ENCODE results near the gene ZNF346. TPM values are rescaled to one million over a fixed set of nuclear protein-coding genes. Genes with fewer than 3 reads are reported as not detected.

ZNF346 gene
- total RNA-seq, 1 donor from 2014 or later = 13.4 TPM

DNA sequence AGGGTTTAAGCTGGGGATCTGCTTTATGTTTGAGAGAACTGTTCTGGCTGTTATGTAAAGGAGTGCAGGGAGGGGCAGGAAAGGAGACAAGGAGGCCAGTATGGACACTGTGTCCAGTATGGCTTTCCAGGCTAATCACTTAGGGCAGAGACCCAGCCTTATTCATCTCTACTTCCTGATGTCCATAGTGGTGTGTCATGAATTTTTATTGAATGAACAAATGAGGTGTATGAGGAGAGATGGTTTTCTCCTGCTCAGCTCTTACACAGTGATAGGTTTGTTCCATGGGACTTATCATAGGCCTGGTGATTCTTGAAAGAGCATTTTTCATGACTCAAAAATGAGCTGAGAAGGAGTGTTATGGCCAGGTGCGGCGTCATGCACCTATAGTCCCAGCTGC lies 43.7 kb downstream of the ZNF346 start:
- DNase-seq (ENCODE audit: low read depth) = no peak

DNA sequence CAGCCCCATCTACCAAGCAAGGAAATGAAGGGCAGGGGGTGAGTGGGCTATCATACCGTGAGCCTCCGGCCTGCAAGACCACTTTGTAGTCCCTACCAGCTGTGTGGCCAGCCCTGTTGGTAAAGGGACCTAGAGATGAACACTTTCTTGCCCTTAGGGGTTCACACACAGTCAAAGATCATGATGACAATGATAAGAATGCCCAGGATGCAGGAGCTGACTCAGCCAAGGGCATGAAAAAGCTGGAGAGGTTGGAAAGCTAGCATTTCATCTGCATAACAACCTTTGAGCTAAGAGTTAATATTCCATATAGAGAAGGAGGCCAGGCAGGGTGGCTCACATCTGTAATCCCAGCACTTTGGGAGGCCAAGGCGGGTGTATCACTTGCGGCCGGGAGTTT lies 45.0 kb downstream of the ZNF346 start:
- no peak for DNase-seq (ENCODE audit: low read depth)

DNA sequence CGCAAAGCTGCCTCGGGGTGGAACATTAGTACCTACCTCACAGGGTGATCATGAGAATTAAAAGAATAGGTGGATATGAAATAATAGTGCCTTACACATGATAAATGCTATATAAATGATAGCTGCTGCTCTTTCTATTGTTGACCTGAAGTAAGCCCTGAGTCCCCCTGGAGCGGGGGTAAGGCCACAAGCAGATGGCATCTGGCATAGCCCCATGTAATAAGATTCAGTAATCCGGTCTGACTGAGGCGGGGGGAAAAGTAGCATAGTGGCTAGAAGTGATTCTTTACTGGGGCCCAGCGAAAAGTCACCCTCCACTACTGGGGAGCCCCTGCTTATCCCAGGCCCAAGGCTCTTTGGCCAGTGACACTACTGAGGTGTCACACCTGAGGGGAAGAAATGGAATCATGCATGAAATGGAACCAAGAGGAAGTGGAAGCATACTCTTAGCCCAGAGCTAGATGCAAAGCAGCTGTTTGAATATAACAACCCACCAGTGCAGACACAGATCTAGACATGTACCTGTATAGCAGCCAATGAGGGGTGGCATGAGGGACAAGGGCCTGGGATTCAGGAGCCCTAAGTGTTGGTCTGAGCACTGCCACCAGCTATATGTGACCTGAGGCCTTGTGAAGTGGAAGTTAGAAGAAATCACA lies 48.2 kb downstream of the ZNF346 start:
- no peak for DNase-seq (ENCODE audit: low read depth)

DNA sequence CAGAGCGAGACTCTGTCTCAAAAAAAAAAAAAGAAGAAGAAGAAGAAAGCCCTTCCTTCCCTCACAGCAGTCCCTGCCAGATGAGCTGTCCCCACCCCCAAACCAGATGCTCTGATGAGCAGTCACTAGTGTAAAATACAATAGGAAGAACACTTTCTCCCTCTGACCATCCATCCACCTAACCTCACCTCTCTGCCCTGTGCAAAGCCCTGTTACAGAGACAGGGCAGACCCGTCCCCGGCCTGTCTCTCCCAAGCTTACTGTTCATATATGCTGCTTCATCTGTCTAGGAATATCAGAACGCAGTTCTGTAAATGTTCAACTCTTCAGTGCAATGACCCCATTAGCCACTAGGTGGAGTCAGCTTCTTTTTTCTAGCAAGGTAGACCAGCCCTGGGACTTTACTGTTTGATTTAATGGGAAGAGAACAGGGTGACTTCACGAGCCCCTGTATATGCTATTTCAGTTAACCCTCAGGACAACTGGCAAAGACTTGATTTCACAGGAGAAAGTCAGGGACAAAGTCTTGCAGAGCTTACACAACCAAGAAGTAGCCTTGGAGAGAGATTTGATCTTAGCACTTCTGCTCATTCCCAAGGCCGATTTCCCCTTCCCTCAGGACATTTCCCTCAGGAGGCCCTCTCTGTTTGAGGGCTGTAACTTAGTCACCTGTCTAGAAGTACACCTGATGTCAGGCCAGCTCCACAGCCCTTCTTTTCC lies 49.3 kb downstream of the ZNF346 start:
- peak; percentile 92 for DNase-seq (ENCODE audit: low read depth)

DNA sequence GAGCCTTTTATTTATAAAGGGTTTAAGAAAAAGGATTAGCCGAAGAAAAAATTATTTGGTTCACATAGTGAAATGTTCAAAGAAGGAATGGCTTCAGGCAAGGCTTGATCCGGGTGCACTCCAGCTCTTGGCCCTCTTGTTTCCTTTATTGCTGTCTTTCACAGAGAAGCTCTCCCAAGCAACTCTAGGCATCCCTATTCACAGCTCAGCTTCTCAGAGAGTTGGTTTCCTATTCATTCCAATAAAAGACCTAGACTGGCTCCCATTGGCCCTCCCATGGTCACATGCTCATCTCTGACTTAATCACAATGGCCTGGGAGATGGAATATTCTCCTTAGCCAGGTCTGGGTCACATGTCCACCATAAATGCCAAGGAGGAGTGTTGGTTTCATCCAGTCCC lies 54.8 kb downstream of the ZNF346 start:
- DNase-seq (ENCODE audit: low read depth) = no peak

DNA sequence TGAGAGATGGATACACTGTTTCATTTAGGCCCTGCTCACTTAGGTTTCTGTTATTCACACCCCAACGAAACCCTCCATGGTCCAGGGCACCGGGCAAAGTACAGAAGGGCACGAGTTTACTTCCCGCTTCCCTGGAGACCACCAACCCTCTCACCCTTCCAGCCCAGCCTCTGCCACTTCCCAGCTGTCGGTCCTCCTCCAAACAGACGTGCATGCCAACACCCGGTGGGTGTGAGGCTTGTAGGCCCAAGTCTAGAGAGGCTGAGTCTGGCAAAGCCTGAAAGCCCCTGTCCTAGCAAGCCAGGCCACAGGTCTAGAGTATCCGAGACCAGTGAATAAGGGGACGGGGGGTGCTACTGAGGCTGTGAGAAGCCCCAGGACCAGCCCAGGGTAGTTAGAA lies 57.1 kb downstream of the ZNF346 start:
- no peak for DNase-seq (ENCODE audit: low read depth)

DNA sequence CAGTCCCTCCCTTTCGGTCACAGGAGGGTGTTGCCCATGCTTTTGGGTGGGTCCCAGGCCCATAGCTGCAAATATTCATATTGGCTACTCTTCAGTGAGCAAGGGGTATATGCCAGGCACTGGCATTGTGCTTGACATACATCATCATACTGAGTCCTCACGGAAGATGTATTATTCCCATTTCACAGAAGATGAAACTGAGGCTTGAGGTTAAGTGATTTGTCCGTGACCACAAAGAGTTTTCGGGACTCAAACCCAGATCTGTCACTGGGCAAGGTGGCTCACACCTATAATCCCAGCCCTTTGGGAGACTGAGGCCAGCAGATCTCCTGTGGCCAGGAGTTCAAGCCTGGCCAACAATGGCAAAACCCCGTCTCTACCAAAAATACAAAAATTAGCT lies 57.8 kb downstream of the ZNF346 start:
- no peak for DNase-seq (ENCODE audit: low read depth)

DNA sequence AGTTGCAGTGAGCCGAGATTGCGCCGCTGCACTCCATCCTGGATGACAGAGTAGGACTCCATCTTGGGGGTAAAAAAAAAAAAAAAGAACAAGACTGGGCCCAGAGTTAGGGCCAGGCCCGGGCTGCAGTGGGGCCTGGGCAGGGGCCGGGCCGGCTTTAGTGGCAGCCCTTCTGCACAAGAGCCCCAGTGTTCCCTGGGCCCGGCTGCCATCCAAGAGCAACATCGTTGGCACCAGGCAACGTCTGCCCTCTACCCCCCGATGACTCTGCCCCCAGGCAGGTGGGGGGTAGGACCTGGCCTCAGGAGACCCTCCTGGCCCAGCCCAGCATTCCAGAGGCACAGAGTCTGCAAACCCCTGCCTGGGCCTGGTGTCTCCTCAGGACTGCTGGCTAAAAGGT lies 59.4 kb downstream of the ZNF346 start:
- no peak for DNase-seq (ENCODE audit: low read depth)

DNA sequence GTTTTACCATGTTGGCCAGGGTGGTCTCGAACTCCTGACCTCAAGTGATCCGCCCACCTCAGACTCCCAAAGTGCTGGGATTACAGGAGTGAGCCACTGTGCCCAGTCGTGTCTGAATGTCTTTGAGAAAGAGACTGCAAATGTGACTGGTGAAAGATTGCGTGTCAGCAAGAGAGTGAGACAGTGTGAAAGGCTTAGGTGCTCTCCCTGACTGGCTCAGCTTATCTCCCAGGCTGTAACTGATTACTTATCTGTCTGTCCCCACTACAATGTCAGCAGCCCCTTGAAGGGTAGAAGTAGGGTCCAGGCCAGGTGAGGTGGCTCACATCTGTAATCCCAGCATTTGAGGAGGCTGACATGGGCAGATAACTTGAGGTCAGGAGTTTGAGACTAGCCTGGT lies 60.9 kb downstream of the ZNF346 start:
- no peak for DNase-seq (ENCODE audit: low read depth)

DNA sequence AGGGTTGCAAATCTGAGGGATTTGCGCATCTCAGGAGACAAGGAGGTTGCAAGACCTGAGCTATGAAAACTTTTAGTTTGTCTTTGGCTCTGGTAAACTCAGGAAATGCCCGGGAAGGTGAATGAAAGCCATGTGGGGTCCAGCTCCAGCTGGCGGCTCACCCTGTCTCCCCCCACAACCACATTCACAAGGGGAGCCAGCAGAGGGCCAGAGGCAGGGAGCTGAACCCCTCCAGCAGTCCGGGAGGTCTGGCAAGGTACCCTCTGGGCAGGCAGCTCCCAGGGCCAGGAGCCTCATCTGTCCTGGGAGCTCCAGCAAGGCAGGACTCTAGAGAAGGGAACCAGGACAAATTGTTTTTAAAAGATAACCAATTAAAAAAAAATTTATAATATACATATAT lies 61.7 kb downstream of the ZNF346 start:
- no peak for DNase-seq (ENCODE audit: low read depth)

DNA sequence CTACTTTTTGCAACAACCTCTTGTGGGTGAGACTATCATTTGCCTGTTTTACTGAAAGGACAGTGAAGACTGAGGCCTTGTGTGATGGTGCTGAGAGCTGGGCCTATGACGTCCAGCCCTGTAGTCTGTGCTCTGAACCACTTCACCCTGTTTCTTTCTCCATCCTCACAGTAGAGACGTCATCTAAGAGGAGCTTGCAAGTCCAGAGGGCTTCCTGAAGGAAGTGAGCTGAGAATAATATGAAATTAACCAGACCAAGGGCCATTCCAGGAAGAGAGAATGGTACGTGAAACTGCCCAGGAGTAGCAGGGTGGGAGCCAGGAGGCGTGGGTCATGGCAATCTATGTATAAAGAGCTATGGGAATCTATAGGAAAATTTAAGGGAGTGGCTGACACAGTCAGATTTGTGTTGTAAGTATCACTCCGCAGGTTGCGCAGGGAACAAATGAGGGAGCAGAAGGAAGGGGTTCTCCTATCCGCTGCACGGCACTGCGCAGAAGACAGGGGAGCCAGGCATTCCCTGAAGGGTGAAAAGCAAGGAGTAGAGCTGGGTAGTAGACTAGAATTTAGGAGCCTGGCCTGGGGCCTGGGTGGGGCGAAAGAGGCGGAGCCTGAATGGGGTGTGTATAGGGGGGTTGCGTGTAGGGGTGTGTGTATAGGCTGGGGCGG lies 63.6 kb downstream of the ZNF346 start:
- no peak for DNase-seq (ENCODE audit: low read depth)

DNA sequence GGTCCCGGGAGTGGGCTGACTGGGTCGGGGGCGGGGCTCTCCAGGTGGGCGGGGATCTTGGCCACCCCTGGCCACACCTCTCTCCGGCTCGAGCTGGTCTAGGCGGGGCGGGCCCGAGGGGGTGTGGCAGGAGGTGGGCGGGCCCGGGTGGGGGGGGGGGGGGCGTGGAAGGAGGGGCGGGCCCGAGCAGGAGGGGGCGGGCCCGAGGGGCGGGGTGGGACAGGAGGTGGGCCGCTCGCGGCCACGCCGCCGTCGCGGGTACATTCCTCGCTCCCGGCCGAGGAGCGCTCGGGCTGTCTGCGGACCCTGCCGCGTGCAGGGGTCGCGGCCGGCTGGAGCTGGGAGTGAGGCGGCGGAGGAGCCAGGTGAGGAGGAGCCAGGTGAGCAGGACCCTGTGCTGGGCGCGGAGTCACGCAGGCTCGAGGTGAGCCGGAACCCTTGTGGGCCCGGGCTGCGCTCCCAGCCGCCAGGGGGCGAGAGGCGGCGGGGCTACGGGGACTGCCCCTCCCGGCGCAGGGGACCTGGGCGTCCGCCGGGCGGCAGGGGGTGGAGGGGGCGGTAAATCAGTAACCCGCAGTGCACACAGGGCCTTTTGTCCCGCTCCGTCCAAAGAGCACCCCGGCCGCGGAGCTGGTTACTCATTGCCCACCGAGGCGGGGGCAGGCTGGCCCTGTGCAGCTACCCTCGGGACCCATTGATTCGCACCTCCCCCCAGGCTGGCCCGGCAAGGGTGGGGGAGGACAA lies 64.3 kb downstream of the ZNF346 start, which contains the start of gene FGFR4:
Gene FGFR4 (plus strand): TSS at position 262 of the 744 bp plus-strand sequence. CDS start 2,688 bp downstream, outside the sequence.
- peak; percentile 75 for DNase-seq (ENCODE audit: low read depth)

DNA sequence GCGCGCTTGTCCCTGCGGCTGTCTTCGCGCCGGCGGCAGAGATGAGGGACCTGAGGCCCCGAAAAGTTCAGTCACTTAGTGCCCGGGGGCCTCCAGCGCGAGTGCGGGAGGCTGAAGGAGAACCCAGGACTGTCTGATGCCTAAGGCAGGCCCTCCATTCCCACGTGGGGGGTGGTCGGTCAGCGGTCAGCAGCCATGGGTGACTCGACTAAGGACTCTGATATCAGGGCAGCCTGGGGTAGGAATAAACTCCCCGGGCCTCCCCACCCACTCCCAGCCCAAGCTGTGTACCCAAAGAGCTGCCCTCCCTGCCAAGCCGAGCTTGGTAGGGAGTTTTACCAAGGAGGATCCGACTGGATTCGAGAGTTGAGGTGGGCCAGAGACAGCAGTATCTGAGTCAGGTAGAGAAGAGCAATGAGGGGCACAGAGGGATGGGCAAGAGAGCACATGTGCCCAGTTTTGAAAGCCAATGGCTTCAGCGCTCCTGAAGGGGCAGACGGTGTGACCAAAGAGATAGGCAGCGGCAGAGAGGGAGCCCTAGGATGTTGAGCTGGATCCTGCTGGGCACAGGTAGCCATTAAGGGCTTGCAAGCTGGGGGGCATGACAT lies 65.0 kb downstream of the ZNF346 start:
- no peak for DNase-seq (ENCODE audit: low read depth)

DNA sequence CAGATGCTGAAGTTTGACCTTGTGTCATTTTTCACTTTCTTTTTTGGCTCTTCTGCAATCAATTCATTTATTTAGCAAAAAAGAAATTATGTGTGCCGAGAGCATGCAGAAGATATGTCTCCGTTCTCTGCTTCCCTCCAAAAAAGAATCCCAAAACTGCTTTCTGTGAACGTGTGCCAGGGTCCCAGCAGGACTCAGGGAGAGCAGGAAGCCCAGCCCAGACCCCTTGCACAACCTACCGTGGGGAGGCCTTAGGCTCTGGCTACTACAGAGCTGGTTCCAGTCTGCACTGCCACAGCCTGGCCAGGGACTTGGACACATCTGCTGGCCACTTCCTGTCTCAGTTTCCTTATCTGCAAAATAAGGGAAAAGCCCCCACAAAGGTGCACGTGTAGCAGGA lies 66.6 kb downstream of the ZNF346 start:
- no peak for DNase-seq (ENCODE audit: low read depth)

DNA sequence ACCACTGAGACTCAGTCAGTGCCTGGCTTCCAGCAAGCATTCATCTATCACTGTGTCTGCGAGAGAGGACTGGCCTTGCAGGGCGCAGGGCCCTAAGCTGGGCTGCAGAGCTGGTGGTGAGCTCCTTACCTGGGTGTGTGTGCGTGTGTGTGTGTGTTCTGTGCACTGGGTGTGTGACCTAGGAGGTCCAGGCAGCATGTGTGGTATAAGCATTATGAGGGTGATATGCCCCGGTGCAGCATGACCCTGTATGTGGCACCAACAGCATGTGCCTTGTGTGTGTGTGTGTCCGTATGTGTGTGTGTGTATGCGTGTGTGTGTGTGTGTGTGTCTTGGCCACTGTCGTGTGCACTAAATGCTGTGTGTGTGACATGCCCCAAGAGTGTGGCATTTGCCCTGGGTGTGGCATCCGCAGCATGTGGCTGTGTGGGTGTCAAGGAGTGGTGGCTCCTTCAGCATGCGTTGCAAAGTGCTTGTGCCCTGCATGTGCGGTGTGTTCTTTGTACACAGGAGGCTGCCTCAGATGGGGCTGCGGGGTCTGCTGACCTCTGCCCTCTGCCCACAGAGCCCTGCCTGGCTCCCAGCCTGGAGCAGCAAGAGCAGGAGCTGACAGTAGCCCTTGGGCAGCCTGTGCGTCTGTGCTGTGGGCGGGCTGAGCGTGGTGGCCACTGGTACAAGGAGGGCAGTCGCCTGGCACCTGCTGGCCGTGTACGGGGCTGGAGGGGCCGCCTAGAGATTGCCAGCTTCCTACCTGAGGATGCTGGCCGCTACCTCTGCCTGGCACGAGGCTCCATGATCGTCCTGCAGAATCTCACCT lies 67.5 kb downstream of the ZNF346 start:
- no peak for DNase-seq (ENCODE audit: low read depth)

DNA sequence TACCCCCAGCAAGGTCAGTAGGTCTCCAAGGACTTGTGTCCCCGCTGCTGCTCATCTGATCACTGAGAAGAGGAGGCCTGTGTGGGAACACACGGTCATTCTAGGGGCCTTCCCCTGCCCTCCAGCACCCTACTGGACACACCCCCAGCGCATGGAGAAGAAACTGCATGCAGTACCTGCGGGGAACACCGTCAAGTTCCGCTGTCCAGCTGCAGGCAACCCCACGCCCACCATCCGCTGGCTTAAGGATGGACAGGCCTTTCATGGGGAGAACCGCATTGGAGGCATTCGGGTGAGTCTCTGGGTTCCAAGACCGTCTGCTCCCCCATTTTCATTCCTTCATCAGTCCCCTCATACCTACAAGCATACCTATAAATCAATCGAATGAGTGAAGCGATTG lies 68.3 kb downstream of the ZNF346 start:
- no peak for DNase-seq (ENCODE audit: low read depth)

DNA sequence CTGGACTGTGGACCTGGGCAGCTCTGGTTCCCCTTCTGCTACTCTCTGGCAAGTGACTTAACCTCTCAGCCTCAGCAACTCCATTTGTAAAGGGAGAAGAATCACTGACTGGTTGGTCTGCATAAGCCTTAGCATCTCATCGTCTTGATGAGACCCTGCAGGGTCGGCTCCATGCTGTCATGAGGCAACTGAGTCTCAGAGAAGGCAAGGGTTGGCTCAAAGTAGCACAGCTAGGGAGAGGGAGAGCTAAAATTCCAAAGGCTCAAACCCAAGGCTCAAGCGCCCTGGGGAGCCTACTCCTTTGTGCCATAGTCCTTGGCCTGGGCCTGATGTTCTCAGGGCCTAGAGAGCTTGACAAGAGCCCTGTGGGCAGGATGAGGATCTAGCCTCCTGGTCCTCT lies 68.7 kb downstream of the ZNF346 start:
- DNase-seq (ENCODE audit: low read depth) = no peak

DNA sequence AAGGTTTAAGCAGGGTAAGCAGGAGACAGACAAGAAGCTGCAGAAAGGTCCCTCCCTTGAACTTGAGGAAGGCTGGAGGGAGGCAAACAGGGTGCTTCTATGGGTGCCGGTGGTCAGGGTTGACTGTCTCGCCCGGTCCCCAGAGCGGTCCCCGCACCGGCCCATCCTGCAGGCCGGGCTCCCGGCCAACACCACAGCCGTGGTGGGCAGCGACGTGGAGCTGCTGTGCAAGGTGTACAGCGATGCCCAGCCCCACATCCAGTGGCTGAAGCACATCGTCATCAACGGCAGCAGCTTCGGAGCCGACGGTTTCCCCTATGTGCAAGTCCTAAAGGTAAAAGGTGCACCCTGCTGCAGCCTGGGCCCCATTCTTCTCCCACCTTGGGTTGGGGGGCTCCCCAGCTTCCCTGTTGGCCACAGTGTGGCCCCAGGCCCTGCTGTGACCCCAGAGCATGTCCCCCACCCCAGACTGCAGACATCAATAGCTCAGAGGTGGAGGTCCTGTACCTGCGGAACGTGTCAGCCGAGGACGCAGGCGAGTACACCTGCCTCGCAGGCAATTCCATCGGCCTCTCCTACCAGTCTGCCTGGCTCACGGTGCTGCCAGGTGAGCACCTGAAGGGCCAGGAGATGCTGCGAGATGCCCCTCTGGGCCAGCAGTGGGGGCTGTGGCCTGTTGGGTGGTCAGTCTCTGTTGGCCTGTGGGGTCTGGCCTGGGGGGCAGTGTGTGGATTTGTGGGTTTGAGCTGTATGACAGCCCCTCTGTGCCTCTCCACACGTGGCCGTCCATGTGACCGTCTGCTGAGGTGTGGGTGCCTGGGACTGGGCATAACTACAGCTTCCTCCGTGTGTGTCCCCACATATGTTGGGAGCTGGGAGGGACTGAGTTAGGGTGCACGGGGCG lies 69.9 kb downstream of the ZNF346 start:
- DNase-seq (ENCODE audit: low read depth) = no peak

DNA sequence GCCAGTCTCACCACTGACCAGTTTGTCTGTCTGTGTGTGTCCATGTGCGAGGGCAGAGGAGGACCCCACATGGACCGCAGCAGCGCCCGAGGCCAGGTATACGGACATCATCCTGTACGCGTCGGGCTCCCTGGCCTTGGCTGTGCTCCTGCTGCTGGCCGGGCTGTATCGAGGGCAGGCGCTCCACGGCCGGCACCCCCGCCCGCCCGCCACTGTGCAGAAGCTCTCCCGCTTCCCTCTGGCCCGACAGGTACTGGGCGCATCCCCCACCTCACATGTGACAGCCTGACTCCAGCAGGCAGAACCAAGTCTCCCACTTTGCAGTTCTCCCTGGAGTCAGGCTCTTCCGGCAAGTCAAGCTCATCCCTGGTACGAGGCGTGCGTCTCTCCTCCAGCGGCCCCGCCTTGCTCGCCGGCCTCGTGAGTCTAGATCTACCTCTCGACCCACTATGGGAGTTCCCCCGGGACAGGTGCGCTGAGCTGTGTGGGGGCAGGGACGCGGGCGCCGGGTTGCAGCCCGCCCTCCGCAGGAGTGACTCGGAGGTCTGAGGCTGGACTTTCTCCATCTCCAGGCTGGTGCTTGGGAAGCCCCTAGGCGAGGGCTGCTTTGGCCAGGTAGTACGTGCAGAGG lies 70.7 kb downstream of the ZNF346 start:
- DNase-seq (ENCODE audit: low read depth) = no peak
